Smooth muscle cell (in vitro differentiated cells): ENCODE data around the gene TUBD1. TPM values are rescaled to one million over a fixed set of nuclear protein-coding genes. Genes with fewer than 3 reads are reported as not detected.

Experiments
- DNase-seq: peaks from one replicate; lab custom pipeline; 2025; ENCODE audit not compliant: unreplicated experiment; lab: John Stamatoyannopoulos, UW
- H2AFZ ChIP-seq: fragments of 200-600 bp; sonication (generic); 2 replicates; pipeline ENCODE4 v1.6.0; 2016; ENCODE audit warnings: antibody characterized with exemption, low read depth, mild to moderate bottlenecking
- H3F3A ChIP-seq: fragments of 200-600 bp; sonication (generic); 2 replicates; pipeline ENCODE4 v1.6.0; 2017; ENCODE audit warnings: antibody characterized with exemption, low read depth
- H3K27ac ChIP-seq: fragments of 200-600 bp; sonication (generic); 2 replicates; pipeline ENCODE4 v1.5.1; 2016; ENCODE audit warnings: low read depth, mild to moderate bottlenecking
- H3K27me3 ChIP-seq: fragments of 200-600 bp; sonication (generic); 2 replicates; pipeline ENCODE4 v1.6.1; 2016; ENCODE audit warnings: low read depth, mild to moderate bottlenecking
- H3K36me3 ChIP-seq: fragments of 200-600 bp; sonication (generic); 2 replicates; pipeline ENCODE4 v1.5.1; 2016; ENCODE audit warnings: low read depth
- H3K4me1 ChIP-seq: fragments of 200-600 bp; sonication (generic); 2 replicates; pipeline ENCODE4 v1.5.1; 2016; ENCODE audit warnings: low read depth
- H3K4me2 ChIP-seq: fragments of 200-600 bp; sonication (generic); 2 replicates; pipeline ENCODE4 v1.6.0; 2016; ENCODE audit warnings: mild to moderate bottlenecking
- H3K4me3 ChIP-seq: fragments of 200-600 bp; sonication (generic); 2 replicates; pipeline ENCODE4 v1.5.1; 2016; ENCODE audit warnings: mild to moderate bottlenecking
- H3K79me2 ChIP-seq: fragments of 200-600 bp; sonication (generic); 2 replicates; pipeline ENCODE4 v1.6.0; 2016; ENCODE audit warnings: low read depth, mild to moderate bottlenecking
- H3K9ac ChIP-seq: fragments of 200-600 bp; sonication (generic); 2 replicates; pipeline ENCODE4 v1.6.0; 2016; ENCODE audit warnings: low read depth
- H3K9me3 ChIP-seq: fragments of 200-600 bp; sonication (generic); replicated peaks from 2 replicates; pipeline ENCODE4 v1.5.1; 2016; ENCODE audit warnings: low read depth
- H4K20me1 ChIP-seq: fragments of 200-600 bp; sonication (generic); 2 replicates; pipeline ENCODE4 v1.6.0; 2016; ENCODE audit warnings: low read depth
- CTCF ChIP-seq: fragments of 200-600 bp; sonication (generic); IDR thresholded peaks from 2 replicates; pipeline ENCODE4 v1.5.1; 2017; ENCODE audit warnings: borderline replicate concordance, mild to moderate bottlenecking, antibody characterized with exemption; ENCODE audit not compliant: insufficient read depth, poor library complexity, severe bottlenecking
- WGBS: methylation state at CpG from one replicate; pipeline ENCODE4 v1.1.7; 2016; ENCODE audit warnings: low lambda C conversion rate; 5-methylcytosine and 5-hydroxymethylcytosine counted together
- polyA plus RNA-seq: library from polyadenylated mRNA; unstranded; fragments of >200 nt; fragmentation: Nextera tagmentation; extraction: Ambion mirVana; gene quantifications from 2 replicates; pipeline ENCODE4 v1.2.1, GENCODE V29; 2016
- total RNA-seq: library from RNA; depleted of rRNA; stranded (reverse); fragments of >200 nt; gene quantifications from 2 replicates; pipeline ENCODE4 v1.2.3, GENCODE V29; 2014

Gene TUBD1
- total and polyA plus RNA-seq, 2 experiments from 2014 or later, result 10.3 to 21.8 TPM

GRCh38 chr17:59893676-59894100, 945 bp upstream of the TUBD1 start:
- no peaks in the 10 kb centered on the region for H3F3A ChIP-seq
- TF ChIP-seq CTCF, result no peak
- H3K9me3 ChIP-seq, result no peaks in the 10 kb centered on the region
- no peaks in the 10 kb centered on the region for H3K36me3 ChIP-seq
- peaks cover 76% of the 10 kb centered on the region for H3K79me2 ChIP-seq
- H3K4me1 ChIP-seq, result peaks cover 13% of the 10 kb centered on the region
- H3K9ac ChIP-seq, result peak overlapping the region; percentile 69
- H3K4me2 ChIP-seq, result peak overlapping the region; percentile 87
- WGBS, result 8% methylated on average over 11 of the region's 11 CpGs
- H2AFZ ChIP-seq, result peak overlapping the region; percentile 76
- peak overlapping the region; percentile 42 for H3K27ac ChIP-seq
- peak overlapping the region; percentile 74 for H3K4me3 ChIP-seq
- no peaks in the 10 kb centered on the region for H3K27me3 ChIP-seq
- no peak for DNase-seq
- H4K20me1 ChIP-seq, result peaks cover 32% of the 10 kb centered on the region

- Histone ChIP-seq H3F3A (no peaks in the 10 kb centered on the region), H3K9me3 (no peaks in the 10 kb centered on the region), H3K4me2 (peak overlapping the region; percentile 87), H3K4me3 (peak overlapping the region; percentile 74), H3K9ac (peak overlapping the region; percentile 72), H3K36me3 (no peaks in the 10 kb centered on the region), H2AFZ (peak overlapping the region; percentile 96), H3K4me1 (peaks cover 13% of the 10 kb centered on the region), H3K27ac (peak overlapping the region; percentile 61), H4K20me1 (peaks cover 20% of the 10 kb centered on the region), H3K27me3 (no peaks in the 10 kb centered on the region), H3K79me2 (peaks cover 63% of the 10 kb centered on the region)
- DNase-seq, result peak; percentile 47
- no peak for TF ChIP-seq CTCF
- WGBS, result 16% methylated on average over 25 of the region's 25 CpGs
These were observed 356 bp downstream of the TUBD1 start for GRCh38 chr17:59892251-59892923.

GRCh38 chr17:59890720-59891119, 2.0 kb downstream of the TUBD1 start:
- Histone ChIP-seq H4K20me1 (peaks cover 12% of the 10 kb centered on the region), H3K27ac (no peak overlapping the region), H3K79me2 (peaks cover 47% of the 10 kb centered on the region), H3K36me3 (no peaks in the 10 kb centered on the region), H2AFZ (no peak overlapping the region), H3K27me3 (no peaks in the 10 kb centered on the region), H3K4me3 (no peak overlapping the region), H3F3A (no peaks in the 10 kb centered on the region), H3K4me1 (peaks cover 13% of the 10 kb centered on the region), H3K4me2 (no peak overlapping the region), H3K9ac (no peak overlapping the region), H3K9me3 (no peaks in the 10 kb centered on the region)
- no peak for TF ChIP-seq CTCF
- no peak for DNase-seq
- WGBS, result 96% methylated on average over 2 of the region's 2 CpGs
